T-helper 2 cell treated with Interferon-gamma antibody and Interleukin-4, amounts not matched to agents 5 μg/mL and 100 μg/mL, for 36 hours (primary cell): ENCODE data around the gene SDK2.

ENCODE experiments used
- DNase-seq: peaks from one replicate; pipeline ENCODE4 v3.0.0; 2021; ENCODE audit warnings: low spot score
- H3K27ac Mint-ChIP-seq: one replicate; pipeline ENCODE4 v1.8.0; 2021; ENCODE audit warnings: mild to moderate bottlenecking, mixed read lengths
- H3K27me3 Mint-ChIP-seq: one replicate; pipeline ENCODE4 v1.8.0; 2021; ENCODE audit warnings: low read depth, mixed read lengths
- H3K36me3 Mint-ChIP-seq: one replicate; pipeline ENCODE4 v1.8.0; 2021; ENCODE audit warnings: low read depth, mixed read lengths
- H3K4me1 Mint-ChIP-seq: one replicate; pipeline ENCODE4 v1.8.0; 2021; ENCODE audit warnings: low read depth, mixed read lengths
- H3K4me3 Mint-ChIP-seq: one replicate; pipeline ENCODE4 v1.8.0; 2022; ENCODE audit warnings: mild to moderate bottlenecking, moderate library complexity, mixed read lengths
- H3K9me3 Mint-ChIP-seq: one replicate; pipeline ENCODE4 v1.8.0; 2021; ENCODE audit warnings: mixed read lengths

The SDK2 gene

GRCh38 chr17:73616873-73617404 is 27.3 kb downstream of the SDK2 start:
- Mint-ChIP-seq H3K27me3 (peaks cover 10% of the 10 kb centered on the region), H3K27ac (no peak overlapping the region), H3K4me3 (no peak overlapping the region), H3K4me1 (no peaks in the 10 kb centered on the region), H3K9me3 (peaks cover 5% of the 10 kb centered on the region), H3K36me3 (no peaks in the 10 kb centered on the region)
- no peak for DNase-seq

- Mint-ChIP-seq H3K27ac (no peak overlapping the region), H3K27me3 (peaks cover 8% of the 10 kb centered on the region), H3K4me3 (no peak overlapping the region), H3K9me3 (peaks cover 5% of the 10 kb centered on the region), H3K36me3 (no peaks in the 10 kb centered on the region), H3K4me1 (no peaks in the 10 kb centered on the region)
- no peak for DNase-seq
Observed at GRCh38 chr17:73616120-73616872, 27.9 kb downstream of the SDK2 start.

GRCh38 chr17:73614256-73614655 is 30.0 kb downstream of the SDK2 start:
- H3K9me3 Mint-ChIP-seq: peaks cover under 1% of the 10 kb centered on the region
- no peak overlapping the region for H3K27ac Mint-ChIP-seq

GRCh38 chr17:73613271-73614233 is 30.7 kb downstream of the SDK2 start:
- H3K4me1 Mint-ChIP-seq: no peaks in the 10 kb centered on the region
- no peak overlapping the region for H3K27ac Mint-ChIP-seq
- H3K4me3 Mint-ChIP-seq: no peak overlapping the region
- H3K9me3 Mint-ChIP-seq: no peaks in the 10 kb centered on the region
- no peaks in the 10 kb centered on the region for H3K36me3 Mint-ChIP-seq
- no peak for DNase-seq
- H3K27me3 Mint-ChIP-seq: no peaks in the 10 kb centered on the region

More at GRCh38 chr17:73614256-73614655, 30.0 kb downstream of the SDK2 start:
- H3K4me1 Mint-ChIP-seq: no peaks in the 10 kb centered on the region
- H3K4me3 Mint-ChIP-seq: no peak overlapping the region
- H3K36me3 Mint-ChIP-seq: no peaks in the 10 kb centered on the region
- H3K27me3 Mint-ChIP-seq: peaks cover under 1% of the 10 kb centered on the region
- no peak for DNase-seq

- H3K4me1 Mint-ChIP-seq: no peaks in the 10 kb centered on the region
- no peak for DNase-seq
- no peaks in the 10 kb centered on the region for H3K36me3 Mint-ChIP-seq
- H3K4me3 Mint-ChIP-seq: no peak overlapping the region
- no peaks in the 10 kb centered on the region for H3K9me3 Mint-ChIP-seq
- no peaks in the 10 kb centered on the region for H3K27me3 Mint-ChIP-seq
- no peak overlapping the region for H3K27ac Mint-ChIP-seq
Observed at GRCh38 chr17:73612031-73612472, 32.2 kb downstream of the SDK2 start.

GRCh38 chr17:73611630-73612029 is 32.6 kb downstream of the SDK2 start:
- no peaks in the 10 kb centered on the region for H3K36me3 Mint-ChIP-seq
- H3K4me1 Mint-ChIP-seq: no peaks in the 10 kb centered on the region
- H3K27ac Mint-ChIP-seq: no peak overlapping the region
- no peaks in the 10 kb centered on the region for H3K9me3 Mint-ChIP-seq
- H3K4me3 Mint-ChIP-seq: no peak overlapping the region
- H3K27me3 Mint-ChIP-seq: no peaks in the 10 kb centered on the region
- DNase-seq: no peak

- Mint-ChIP-seq H3K27ac (no peak overlapping the region), H3K4me3 (no peak overlapping the region), H3K36me3 (no peaks in the 10 kb centered on the region), H3K27me3 (no peaks in the 10 kb centered on the region), H3K9me3 (no peaks in the 10 kb centered on the region), H3K4me1 (no peaks in the 10 kb centered on the region)
- no peak for DNase-seq
Observed at GRCh38 chr17:73610331-73610911, 33.8 kb downstream of the SDK2 start.

GRCh38 chr17:73609758-73610157 is 34.5 kb downstream of the SDK2 start:
- no peak for DNase-seq
- Mint-ChIP-seq H3K27ac (no peak overlapping the region), H3K36me3 (no peaks in the 10 kb centered on the region), H3K9me3 (no peaks in the 10 kb centered on the region), H3K27me3 (no peaks in the 10 kb centered on the region), H3K4me3 (no peak overlapping the region), H3K4me1 (no peaks in the 10 kb centered on the region)

GRCh38 chr17:73609060-73609459 is 35.2 kb downstream of the SDK2 start:
- no peaks in the 10 kb centered on the region for H3K4me1 Mint-ChIP-seq
- H3K36me3 Mint-ChIP-seq: no peaks in the 10 kb centered on the region
- no peaks in the 10 kb centered on the region for H3K27me3 Mint-ChIP-seq
- H3K27ac Mint-ChIP-seq: no peak overlapping the region
- DNase-seq: no peak
- H3K9me3 Mint-ChIP-seq: no peaks in the 10 kb centered on the region
- H3K4me3 Mint-ChIP-seq: no peak overlapping the region

- Mint-ChIP-seq H3K9me3 (no peaks in the 10 kb centered on the region), H3K4me3 (no peak overlapping the region), H3K27me3 (no peaks in the 10 kb centered on the region), H3K36me3 (no peaks in the 10 kb centered on the region), H3K4me1 (no peaks in the 10 kb centered on the region), H3K27ac (no peak overlapping the region)
- no peak for DNase-seq
Observed at GRCh38 chr17:73605444-73605843, 38.8 kb downstream of the SDK2 start.

- Mint-ChIP-seq H3K27me3 (no peaks in the 10 kb centered on the region), H3K4me3 (no peak overlapping the region), H3K36me3 (no peaks in the 10 kb centered on the region), H3K27ac (no peak overlapping the region), H3K4me1 (no peaks in the 10 kb centered on the region), H3K9me3 (no peaks in the 10 kb centered on the region)
- no peak for DNase-seq
Observed at GRCh38 chr17:73604476-73604875, 39.8 kb downstream of the SDK2 start.

GRCh38 chr17:73603971-73604370 is 40.3 kb downstream of the SDK2 start:
- H3K36me3 Mint-ChIP-seq: no peaks in the 10 kb centered on the region

GRCh38 chr17:73600103-73600871 is 44.0 kb downstream of the SDK2 start:
- no peak overlapping the region for H3K27ac Mint-ChIP-seq
- H3K36me3 Mint-ChIP-seq: no peaks in the 10 kb centered on the region
- H3K9me3 Mint-ChIP-seq: no peaks in the 10 kb centered on the region
- H3K27me3 Mint-ChIP-seq: no peaks in the 10 kb centered on the region
- H3K4me1 Mint-ChIP-seq: no peaks in the 10 kb centered on the region
- no peak for DNase-seq
- no peak overlapping the region for H3K4me3 Mint-ChIP-seq

More at GRCh38 chr17:73603971-73604370, 40.3 kb downstream of the SDK2 start:
- Mint-ChIP-seq H3K27ac (no peak overlapping the region), H3K4me3 (no peak overlapping the region), H3K27me3 (no peaks in the 10 kb centered on the region), H3K4me1 (no peaks in the 10 kb centered on the region), H3K9me3 (no peaks in the 10 kb centered on the region)
- no peak for DNase-seq
